ENCODE measurements around the gene EGR4.
"Not testable (repeated sequence)": the region's sequence is repeated elsewhere in the genome, so short reads cannot be mapped to it uniquely, and the experiment has no call there.

The EGR4 gene

DNA sequence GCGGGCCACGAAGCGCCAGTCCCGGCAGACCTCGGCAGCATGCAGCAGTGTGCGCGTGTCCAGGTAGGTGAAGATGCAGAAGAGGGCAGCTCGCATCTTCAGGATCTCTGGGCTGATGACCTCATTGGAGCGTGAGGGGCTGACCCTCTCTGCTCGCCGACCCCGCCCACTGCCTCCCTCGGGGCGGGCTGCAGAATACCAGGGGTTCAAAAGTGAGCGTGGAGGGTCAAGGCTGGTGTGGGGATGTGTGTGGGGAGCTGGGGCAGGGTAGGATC, 29.1 kb downstream of the EGR4 start:
- in situ Hi-C loops (cut with MboI; ENCODE audit: low sequenced_read_pairs) = no loop called here

DNA sequence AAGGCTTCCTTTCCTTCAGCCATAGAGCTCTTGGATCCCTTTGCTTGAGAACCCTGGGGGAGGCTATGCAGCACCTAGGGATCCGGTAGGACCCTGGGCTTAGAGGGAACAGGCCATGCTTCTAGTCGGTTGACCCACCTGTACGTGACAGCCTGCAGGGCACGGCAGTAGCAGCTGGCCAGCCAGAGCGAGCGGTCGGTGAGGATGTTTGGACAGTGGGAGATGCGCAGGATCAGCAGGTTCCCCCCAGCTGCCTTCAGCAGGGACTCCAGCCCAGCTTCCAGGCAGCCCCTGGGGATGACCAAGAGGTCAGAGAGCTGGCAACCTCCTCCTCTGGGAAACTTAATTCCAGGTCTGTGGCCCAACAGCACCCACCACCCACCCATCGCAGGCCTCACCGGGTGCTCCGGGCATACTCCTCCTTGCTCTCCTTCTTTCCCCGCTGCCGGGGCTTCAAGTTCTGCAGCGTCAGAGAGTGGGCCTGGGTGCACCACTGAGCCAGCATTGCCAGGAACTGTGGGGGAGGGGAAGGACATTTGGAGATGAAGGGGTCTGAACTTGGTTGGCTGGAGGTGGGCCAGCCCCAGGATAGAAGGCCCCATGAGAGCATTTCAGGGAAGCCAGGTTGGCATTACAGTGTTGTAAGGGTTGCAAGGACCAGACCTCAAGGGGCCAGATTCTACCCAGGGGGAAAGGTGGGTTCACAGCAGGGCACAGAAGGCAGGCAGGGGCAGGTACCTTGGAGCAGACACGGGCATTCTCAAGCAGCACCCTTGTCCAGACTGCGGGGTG, 29.6 kb downstream of the EGR4 start:
- in situ Hi-C loops (cut with MboI; ENCODE audit: low sequenced_read_pairs) = no loop called here

DNA sequence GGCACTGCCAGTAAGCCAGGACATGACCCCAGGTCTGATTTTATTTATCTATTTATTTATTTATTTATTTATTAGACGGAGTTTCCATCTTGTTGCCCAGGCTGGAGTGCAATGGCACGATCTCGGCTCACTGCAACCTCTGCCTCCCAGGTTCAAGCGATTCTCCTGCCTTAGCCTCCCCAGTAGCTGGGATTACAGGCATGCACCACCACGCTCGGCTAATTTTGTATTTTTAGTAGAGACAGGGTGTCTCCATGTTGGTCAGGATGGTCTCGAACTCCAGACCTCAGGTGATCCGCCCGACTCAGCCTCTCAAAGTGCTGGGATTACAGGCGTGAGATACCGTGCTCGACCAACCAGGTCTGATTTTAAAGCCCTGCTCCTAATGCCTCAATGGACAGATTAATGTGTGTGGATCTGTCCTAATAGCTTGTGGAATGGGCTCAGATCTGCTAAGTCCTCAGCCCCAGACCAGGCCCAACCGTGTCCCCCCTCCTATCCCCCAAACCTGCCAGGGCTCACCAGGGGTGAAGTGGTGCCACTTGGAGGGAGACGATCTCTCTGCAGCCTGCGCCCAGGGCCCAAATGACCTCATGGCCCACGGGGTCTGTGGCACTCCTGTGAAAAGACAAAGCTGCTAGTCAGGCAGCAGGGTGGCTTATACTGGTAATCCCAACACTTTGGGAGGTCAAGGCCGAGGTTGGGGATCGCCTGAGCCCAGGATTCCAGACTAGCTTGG, 30.5 kb downstream of the EGR4 start:
- in situ Hi-C loops (cut with MboI; ENCODE audit: low sequenced_read_pairs) = not testable (repeated sequence)

DNA sequence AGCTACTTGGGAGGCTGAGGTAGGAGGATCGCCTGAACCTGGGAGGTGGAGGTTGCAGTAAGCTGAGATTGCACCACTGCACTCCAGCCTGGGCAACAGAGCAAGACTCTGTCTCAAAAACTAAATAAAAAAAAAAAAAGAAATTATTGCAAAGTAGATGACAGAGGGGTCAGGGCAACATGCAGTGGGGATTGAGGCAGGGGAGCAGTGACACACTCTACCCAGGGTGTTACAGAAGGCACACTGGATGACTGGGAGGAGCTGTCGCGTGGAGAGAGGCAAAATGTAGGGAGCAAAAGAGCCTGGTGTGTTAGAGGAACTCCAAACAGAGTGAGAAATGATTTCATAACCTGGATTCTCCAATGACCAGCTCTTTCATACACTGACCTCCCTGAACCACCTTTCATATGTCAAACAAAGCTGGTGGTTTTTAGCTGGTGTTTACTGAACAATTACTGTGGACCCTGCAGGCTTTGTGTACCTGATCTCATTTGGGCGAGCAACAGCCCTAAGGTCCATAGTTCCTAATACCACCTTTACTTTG, 31.2 kb downstream of the EGR4 start:
- in situ Hi-C loops (cut with MboI; ENCODE audit: low sequenced_read_pairs) = no loop called here

DNA sequence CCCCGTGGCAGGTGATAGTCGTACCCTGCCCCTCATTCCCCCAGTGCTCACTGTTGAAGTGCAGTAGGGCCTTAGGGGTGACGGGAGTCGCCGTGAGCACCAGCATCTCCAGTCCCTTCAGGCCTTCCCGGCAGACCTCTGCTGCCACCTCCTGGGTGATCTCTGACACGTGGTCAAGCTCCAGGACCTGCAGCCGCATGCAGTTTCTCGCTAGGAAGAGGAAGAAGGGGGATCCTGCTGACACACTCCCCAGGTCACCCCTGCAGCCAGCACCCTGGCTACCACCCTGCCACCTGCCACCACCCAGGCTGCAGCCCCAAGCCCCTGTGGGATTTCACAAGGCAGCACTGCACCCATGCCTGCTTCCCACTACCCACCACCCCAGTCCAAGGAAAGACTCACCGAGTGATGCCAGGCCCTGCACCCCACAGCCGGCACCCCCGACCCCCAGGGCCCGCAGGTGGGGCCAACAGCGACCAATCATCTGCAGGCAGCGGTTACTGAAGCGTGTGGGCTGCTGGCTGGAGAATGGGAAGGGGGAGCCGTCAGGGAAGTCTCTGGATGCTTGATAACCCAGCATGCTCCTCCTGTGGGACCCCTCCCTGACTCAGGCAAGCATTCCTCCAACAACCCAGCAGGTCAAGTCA, 32.9 kb downstream of the EGR4 start:
- in situ Hi-C loops (cut with MboI; ENCODE audit: low sequenced_read_pairs) = no loop called here

DNA sequence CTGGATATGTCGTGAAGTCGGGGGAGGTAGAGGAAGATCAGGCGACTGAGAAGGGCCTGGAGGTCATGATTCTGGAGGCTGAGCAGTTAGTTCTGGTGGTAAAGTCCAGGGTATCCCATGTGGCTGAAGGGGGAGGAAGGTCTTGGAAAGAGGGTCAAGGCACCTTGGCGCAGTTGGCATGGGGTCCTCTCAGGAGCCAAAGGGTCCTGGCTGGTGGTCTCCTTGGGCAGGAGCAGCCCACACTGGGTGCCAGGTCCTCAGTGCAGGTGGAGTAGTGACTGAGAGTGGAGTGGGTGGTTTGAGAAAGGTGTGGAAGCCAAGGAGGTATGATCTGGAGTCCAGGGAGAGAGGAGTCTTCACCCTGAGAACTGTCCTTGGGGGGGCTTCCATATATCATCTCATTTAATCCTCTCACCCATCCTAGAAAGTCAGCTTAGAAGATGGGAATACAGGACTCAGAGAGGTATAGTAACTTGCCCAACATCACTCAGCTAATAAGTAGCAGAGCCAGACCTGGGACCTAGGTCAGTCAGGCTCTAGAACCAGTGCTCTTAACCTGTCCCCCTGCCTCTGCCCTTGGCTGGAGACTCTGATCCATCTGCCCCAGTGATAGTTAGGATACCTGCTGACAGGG, 33.5 kb downstream of the EGR4 start:
- in situ Hi-C loops (cut with MboI; ENCODE audit: low sequenced_read_pairs) = no loop called here

DNA sequence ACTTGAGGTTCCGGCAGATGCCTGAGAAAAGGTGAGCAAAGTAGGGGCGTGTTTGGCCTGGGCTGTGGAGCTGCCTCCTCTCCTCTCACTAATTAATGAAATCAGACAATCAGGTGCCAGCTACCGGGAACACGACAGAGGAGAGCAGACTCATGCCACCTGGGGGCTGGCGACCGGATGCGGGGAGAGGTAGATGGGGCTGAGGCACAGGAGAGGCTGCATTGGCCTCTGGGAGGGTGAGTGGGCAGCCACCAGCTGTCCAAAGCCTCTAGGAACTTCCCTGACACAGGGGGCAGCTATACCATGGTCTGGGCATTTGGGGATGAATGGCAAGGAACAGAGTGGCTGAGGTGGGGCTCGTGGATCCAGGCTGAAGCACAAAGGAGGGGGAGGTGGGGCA, 34.1 kb downstream of the EGR4 start:
- in situ Hi-C loops (cut with MboI; ENCODE audit: low sequenced_read_pairs) = no loop called here

DNA sequence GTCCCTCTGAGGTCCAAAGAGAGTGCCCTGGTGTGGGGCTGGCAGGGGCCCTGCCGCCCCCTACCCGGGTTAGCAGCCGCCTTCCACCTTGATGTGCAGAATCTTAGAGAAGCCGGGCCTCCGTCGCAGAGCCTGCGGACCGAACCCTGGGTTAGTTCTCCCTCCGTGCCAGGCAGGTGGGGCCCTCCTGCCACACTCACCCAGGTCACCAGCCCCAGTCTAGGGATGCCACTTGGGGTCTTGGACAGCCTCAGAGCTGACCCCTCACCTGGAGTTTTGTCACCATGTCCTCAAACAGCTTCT, 34.5 kb downstream of the EGR4 start:
- in situ Hi-C loops (cut with MboI; ENCODE audit: low sequenced_read_pairs) = no loop called here

DNA sequence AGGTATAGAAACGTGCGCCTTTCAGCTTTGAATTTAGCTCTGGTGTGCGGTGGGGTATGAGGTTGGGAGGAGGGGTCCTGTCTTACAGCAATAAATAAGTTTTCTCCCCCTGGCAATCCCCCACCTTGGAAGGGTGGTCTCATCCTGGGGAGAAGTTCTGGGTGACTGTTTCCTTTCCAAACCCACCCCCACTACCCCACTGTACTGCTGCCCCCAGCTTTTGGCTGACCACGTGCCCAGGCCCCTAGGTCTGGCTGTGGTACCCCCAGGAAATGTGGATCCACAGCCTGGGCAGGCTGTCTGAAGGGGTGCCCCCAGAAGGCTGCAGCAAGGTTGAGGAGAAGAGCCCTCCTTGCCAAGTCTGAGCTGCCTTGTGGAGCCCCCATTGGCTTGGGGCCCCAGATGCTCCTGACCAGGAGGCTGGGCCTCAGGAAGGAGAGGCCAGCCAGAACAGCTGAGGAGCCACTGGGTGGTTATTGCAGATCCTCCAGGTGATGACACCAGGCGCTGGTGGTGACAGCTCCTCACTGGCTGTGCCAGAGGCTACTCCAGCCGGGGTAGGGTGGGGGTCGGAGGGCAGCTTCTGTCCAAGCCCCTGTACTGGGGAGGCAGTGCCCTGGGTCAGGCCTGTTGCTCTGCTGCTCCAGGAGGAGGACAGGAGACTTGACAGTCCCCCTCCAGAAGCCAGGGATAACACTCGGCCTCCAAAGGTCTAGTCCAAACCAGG, 35.0 kb downstream of the EGR4 start:
- in situ Hi-C loops (cut with MboI; ENCODE audit: low sequenced_read_pairs) = no loop called here

DNA sequence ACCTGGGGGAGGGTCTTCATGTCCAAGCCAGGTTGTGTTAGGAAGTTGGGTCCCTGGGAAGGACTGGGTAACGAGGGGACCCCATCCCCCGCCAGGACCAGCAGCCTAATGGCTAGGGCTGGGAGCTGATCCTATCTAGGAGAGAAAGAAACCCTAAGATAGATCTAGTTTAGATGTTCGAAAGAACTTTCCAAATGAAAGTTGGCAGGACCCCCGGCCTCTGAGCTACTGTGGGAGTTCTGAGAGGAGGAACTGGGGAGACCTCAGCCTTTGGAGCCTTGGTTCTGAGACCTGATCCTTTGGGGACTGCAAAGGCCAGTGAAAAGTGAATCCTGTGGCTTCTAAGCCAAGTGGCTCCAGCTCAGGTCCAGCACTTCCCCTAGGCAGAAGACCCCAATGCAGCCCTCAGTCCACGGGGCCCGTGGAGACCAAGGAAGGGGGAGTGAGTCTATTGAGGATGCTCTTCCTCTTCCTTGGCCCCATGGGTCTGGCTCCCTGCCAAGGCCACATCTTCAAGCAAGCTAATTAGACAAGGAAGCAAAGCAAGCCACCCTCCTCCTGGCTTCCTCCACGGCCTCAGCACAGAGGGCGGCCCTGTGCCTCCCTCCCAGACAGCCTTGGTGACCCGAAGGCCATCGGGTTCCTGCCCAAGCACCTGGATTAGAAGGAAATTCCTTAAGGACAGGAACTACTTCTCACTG, 35.8 kb downstream of the EGR4 start:
- in situ Hi-C loops (cut with MboI; ENCODE audit: low sequenced_read_pairs) = no loop called here

DNA sequence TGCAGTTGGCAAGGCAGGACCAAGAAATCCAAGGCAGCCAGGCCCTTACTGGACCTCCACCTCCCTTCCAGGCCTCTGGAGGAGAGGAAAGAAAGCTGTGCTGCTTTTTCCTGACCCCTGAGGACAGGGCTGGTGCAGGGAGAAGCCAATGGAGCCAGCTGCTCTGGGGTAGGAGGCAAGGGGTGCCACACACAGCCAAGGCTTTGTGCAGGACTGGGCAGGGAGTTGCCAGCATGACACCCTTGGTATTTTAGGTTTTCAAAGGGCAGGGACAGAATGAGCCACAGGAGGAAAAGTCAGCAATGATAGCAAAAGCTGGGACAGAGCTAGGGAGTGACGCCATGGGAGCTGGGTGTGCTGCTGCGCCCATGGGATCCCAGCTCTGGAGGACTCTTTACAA, 36.3 kb downstream of the EGR4 start:
- in situ Hi-C loops (cut with MboI; ENCODE audit: low sequenced_read_pairs) = no loop called here

DNA sequence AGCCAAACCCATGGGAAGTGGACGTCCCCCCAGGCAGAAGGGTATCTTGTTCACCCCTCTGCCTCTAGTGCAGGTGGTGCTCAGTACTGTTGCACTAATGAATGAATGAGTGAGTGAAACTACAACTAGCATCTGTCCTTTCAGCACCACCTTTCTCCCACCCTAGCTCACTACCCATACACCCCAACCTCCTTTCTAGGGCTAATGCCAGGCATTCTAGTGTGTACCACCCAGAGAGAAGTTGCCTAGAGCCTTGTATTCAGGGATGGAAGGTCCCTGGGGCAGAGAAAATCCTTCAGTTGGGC, 36.8 kb downstream of the EGR4 start:
- in situ Hi-C loops (cut with MboI; ENCODE audit: low sequenced_read_pairs) = no loop called here

DNA sequence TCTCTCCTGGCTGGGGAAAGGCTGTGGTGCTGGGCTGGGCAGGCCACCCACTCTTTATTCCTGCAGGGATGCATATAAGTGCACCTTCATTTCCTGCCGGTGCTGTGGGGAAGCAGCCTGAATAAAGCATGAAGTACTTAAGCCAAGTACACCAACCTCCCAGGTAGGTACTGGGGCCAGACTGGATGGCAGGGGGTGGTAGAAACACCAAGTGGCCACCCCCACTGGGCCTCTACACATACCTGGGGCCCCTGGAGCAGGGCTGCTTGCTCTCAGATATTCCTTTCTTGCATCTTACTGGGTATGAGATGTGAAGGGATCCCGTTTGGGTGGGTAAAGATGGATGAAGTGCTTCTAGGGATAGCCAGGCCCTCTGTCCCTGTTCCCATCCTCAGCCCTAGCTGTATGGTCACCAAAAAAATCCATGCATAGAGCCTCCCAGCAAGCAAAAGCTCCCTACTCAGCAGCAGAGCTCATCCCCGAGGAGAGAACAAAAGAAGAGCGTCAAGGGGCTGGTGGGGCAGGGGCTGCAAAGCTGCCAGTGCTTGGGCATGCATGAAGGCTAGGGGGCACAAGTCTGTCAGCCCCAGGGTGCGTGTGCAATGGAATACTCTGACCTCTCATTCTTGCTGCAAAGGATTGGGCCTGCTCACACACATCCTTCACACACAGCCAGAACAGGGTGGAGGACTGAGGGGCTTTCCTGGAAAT, 37.3 kb downstream of the EGR4 start:
- in situ Hi-C loops (cut with MboI; ENCODE audit: low sequenced_read_pairs) = no loop called here

DNA sequence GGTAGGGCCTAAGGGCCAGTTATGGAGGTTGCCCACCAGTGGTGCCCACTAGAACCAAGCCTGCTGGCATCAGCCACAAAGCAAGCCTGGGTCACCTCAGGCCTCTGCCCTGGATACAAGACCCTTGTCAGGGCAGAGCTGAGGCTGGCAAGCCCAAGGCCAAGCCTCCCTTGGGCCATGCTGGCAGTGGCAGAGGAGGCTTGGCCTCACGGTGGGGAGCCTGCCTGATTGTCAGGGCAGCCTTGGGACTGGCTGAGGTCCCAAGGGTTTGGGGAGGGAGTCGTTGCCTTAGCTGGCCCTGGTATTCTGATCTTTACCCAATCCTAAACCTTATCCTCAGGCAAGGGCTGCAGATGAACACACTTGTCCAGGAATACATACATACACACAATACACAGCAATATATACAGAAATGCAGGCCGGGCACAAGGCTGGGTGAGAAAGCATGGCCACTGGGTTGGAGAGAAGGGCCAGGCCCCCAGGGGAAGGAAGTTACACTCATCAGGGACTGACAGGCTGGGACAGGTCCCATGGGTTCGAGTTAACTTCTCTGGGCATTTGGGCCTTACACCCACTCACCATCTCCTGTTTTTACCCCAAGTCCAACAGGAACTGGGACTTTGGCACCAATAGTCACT, 38.2 kb downstream of the EGR4 start:
- in situ Hi-C loops (cut with MboI; ENCODE audit: low sequenced_read_pairs) = no loop called here

DNA sequence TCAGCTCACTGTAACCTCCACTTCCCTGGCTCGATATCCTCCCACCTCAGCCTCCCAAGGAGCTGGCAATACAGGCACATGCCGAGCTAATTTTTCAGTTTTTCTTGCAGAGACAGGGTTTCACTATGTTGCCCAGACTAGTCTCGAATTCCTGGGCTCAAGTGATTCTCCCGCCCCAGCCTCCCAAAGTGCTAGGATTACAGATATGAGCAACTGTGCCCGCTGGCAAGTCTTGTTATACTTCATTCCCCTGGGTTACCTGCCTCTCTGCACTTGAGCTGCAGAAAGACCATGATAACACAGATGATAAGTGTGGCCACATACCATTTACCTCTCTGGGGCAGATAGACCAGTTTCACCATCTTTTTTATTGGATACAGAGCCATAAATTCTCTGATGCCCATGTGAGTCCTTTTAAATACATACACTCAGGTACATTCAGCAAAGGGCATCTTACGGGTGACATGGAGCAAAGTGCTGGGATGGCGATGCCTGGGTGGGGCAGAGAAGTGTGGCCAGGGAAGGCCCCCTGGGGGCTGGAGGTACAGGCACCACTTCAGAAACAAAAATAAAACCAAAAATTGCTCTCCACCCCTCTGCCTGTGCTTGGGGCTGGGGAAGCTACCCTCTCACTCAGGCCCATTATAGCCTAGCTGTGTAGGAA, 38.9 kb downstream of the EGR4 start:
- in situ Hi-C loops (cut with MboI; ENCODE audit: low sequenced_read_pairs) = no loop called here

DNA sequence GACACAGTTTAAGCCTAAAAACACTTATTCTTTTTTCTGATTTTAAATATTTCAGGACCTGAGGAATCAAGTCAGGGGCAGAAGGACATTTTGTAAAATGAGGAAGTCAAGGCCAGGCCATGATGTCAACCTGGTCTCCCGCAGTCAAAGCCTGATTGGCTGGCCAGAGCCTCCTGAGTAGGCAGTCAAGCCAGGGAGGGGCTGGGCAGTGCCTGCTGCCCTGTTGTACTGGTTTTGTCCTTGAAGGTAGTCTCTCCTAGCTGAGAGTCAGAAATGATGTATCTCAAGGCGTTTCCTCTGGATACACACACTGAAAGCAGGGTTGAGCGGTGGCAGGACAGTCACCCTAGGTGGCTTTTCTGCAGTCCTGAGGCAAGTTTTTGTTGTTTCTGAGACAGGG, 39.4 kb downstream of the EGR4 start:
- in situ Hi-C loops (cut with MboI; ENCODE audit: low sequenced_read_pairs) = no loop called here

DNA sequence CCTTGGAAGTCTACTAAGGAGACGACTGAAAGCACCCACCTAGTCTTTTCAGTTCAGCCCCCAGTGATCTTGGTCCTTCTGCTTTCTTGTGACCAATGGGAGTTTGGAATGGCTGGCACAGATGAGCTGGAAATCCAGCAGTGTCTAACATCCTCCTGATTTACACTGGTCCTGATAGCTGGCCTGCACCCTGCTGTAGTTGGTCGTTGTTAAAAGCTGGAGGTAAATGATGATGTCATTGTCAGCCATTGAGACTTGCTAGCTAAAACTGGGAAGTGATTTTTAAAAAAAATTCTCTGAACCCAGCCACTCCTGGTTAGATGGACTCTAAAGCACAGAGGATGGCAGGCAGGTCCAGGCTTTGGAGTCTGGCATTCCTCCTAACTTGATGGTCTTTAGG, 39.9 kb downstream of the EGR4 start:
- in situ Hi-C loops (cut with MboI; ENCODE audit: low sequenced_read_pairs) = no loop called here

DNA sequence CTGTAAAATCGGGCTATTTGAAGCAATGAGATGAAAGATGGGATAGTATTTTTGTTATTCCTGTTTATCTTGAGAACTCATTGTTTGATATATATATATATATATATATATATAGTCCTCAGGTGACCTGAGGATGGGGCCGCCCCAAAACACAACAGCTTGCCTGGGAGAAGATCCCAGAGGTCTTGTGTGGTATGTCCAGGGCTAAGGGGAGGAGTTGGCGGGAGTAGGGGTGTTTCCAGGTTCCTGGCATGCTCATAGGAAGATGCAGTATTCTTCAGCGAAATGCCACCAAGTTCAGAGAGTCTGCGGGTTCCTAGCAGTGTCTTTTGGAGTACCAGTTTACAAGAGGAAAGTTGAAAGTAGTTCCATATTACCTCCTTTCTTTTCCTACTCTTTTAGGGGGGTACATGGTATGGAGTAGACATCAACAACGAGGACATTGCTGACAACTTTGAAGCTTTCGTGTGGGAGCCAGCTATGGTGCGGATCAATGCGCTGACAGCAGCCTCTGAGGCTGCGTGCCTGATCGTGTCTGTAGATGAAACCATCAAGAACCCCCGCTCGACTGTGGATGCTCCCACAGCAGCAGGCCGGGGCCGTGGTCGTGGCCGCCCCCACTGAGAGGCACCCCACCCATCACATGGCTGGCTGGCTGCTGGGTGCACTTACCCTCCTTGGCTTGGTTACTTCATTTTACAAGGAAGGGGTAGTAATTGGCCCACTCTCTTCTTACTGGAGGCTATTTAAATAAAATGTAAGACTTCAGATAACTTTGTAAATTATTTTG, 40.9 kb downstream of the EGR4 start:
- in situ Hi-C loops (cut with MboI; ENCODE audit: low sequenced_read_pairs) = no loop called here

Measured in hTERT RPE-1 (cell line).